Gastrocnemius medialis (tissue), 4 donors: ENCODE results near the gene STPG1. TPM values are rescaled to one million over a fixed set of nuclear protein-coding genes. Genes with fewer than 3 reads are reported as not detected.
"Not testable (repeated sequence)": the region's sequence is repeated elsewhere in the genome, so short reads cannot be mapped to it uniquely, and the experiment has no call there.

Source experiments
- ATAC-seq, 2 donors: fragments of 150-250 bp; one replicate each; pipeline ENCODE4 v1.9.1; 2016
- DNase-seq, 2 donors: peaks; one replicate each; pipeline ENCODE4 v3.0.0-alpha.2; 2019
- H3K27ac ChIP-seq, 4 donors: fragments of 200-600 bp; sonication (generic); 1 replicate in 1 of 4; 2 replicates in 3 of 4; pipeline ENCODE4 v1.5.1; 2016 to 2018; ENCODE audit warnings: mild to moderate bottlenecking in 2 of 4, moderate library complexity in 1 of 4
- H3K27me3 ChIP-seq, 3 donors: fragments of 200-600 bp; sonication (generic) in 2 of 3; 1 replicate in 1 of 3; 2 replicates in 2 of 3; pipeline versions ENCODE4 v1.5.1 to v1.6.0; 2016 to 2019; ENCODE audit warnings: mild to moderate bottlenecking in 1 of 3, moderate library complexity in 1 of 3
- H3K36me3 ChIP-seq, 2 donors: fragments of 200-600 bp; sonication (generic) in 1 of 2; one replicate each; pipeline ENCODE4 v1.5.1; 2017 to 2018
- H3K4me1 ChIP-seq, 2 donors: fragments of 200-600 bp; sonication (generic) in 1 of 2; one replicate each; pipeline ENCODE4 v1.5.1; 2016 to 2017; ENCODE audit warnings: mild to moderate bottlenecking in 2 of 2
- H3K4me3 ChIP-seq, 4 donors: fragments of 200-600 bp; sonication (generic) in 3 of 4; 1 replicate in 1 of 4; 2 replicates in 3 of 4; pipeline ENCODE4 v1.5.1; 2016 to 2019; ENCODE audit warnings: mild to moderate bottlenecking in 2 of 4
- H3K9me3 ChIP-seq, 3 donors: fragments of 200-600 bp; sonication (generic) in 2 of 3; 1 replicate in 1 of 3; 2 replicates in 2 of 3; pipeline ENCODE4 v1.5.1; 2016 to 2019
- POLR2A ChIP-seq, 2 donors: fragments of 450-650 bp; IDR thresholded peaks; one replicate each; pipeline ENCODE4 v1.6.1; 2017; ENCODE audit warnings: antibody characterized with exemption in 2 of 2, mild to moderate bottlenecking in 2 of 2, moderate library complexity in 2 of 2
- in situ Hi-C, 4 donors: fragments of 200-750 bp; cut with MboI; loops; one replicate each; pipeline versions ENCODE4 v1.15.0 to v1.8.0; 2017; ENCODE audit warnings: low sequenced_read_pairs in 4 of 4
- intact Hi-C: fragments of 100-400 bp; cut with DNase I; formaldehyde crosslinking; loops from one replicate; pipeline ENCODE4 v1.15.1; 2023; ENCODE audit warnings: low total_unique reads
- total RNA-seq, 4 donors: library from RNA; depleted of rRNA; stranded (reverse); fragments of >200 nt; gene quantifications; one replicate each; pipeline versions ENCODE4 v1.1.0 to v1.2.3, GENCODE V29; 2016
- TF ChIP-seq, protein P1 (sequence below), 5 experiments: fragments of 450-650 bp in 3 of 5; fragments of 200-600 bp in 2 of 5; sonication (generic) in 2 of 5; IDR thresholded peaks in 4 of 5; conservative IDR thresholded peaks in 1 of 5; 1 replicate in 4 of 5; 2 replicates in 1 of 5; pipeline ENCODE4 v1.5.1; 2016 to 2019; ENCODE audit warnings: antibody characterized with exemption in 5 of 5, mild to moderate bottlenecking in 3 of 5, moderate library complexity in 3 of 5

STPG1 gene, protein sequence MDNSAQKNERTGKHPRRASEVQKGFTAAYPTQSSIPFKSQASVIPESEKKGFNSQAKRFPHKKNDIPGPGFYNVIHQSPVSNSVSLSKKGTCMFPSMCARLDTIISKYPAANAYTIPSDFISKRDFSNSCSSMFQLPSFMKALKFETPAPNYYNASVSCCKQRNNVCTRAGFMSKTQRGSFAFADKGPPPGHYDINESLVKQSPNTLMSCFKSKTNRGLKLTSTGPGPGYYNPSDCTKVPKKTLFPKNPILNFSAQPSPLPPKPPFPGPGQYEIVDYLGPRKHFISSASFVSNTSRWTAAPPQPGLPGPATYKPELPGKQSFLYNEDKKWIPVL
- total RNA-seq = 1 to 10 TPM in 1 of 4 donors, under 1 TPM in 3; 0.39 to 2.1 (median 0.52) TPM

DNA sequence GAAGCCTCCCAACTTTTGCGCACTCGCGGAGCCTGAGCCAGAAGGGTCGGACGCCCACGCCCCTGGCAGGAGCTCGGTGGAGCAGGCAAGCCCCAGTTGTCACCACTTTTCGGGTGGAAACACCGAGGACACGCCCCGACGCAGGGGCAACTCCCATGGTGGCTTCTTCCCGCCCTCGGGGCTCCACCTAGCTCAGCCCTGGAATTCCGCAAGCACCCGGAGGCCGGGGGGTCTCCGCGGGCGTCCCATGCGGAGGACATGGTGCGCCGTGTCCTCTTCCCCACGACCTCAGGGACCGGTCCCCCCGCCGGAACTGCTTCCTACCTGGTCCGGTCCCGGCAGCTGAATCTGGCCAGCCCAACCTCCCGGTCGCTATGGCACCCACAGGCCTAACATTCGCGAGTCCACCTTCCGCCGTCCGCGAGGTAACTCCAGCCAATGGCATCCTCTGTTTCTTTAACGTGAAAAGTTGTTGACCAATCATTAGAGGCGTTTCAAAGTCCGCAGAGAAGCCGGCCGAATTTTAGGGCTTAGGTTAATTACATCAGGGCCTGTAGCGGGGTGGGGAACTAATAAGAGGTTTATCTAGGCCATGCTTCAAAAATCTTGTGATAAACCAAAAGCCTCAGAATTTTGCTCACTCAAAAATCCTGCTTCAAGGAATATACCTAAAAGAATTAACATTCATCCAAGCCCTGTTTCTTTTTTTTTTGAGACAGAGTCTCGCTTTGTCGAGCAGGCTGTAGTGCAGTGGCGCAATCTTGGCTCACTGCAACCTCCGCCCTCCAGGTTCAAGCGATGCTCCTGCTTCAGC is at the start of gene STPG1:
Gene STPG1, minus strand, starts transcription at position 433 of the 814 bp plus-strand sequence. CDS start 12,394 bp downstream, outside the sequence.
- in situ Hi-C loops = loop anchor here in 2 of 4 donors (25.0 kb wide), 1 partner anchor 224 kb away; the partner anchor contains the start of gene SRRM1 (in 2 of the 2)
- H3K27me3 ChIP-seq = no peaks in the 10 kb centered on the region
- no peaks in the 10 kb centered on the region for H3K36me3 ChIP-seq
- intact Hi-C loops = loop anchor here (10.0 kb wide), 1 partner anchor 231 kb away; the partner anchor contains the start of gene SRRM1
- no peaks in the 10 kb centered on the region for H3K9me3 ChIP-seq
- ATAC-seq (peak; percentile 64 to 69), DNase-seq (peak; percentile 60 to 71)
- H3K4me1 ChIP-seq = peaks cover 5 to 24% of the 10 kb centered on the region in 2 donors
- peak within 1 kb of the TSS; percentile 13 to 59 (median 35) for H3K27ac ChIP-seq
- peak within 1 kb of the TSS; percentile 70 to 79 (median 76) for H3K4me3 ChIP-seq
- TF ChIP-seq, protein P1, sequence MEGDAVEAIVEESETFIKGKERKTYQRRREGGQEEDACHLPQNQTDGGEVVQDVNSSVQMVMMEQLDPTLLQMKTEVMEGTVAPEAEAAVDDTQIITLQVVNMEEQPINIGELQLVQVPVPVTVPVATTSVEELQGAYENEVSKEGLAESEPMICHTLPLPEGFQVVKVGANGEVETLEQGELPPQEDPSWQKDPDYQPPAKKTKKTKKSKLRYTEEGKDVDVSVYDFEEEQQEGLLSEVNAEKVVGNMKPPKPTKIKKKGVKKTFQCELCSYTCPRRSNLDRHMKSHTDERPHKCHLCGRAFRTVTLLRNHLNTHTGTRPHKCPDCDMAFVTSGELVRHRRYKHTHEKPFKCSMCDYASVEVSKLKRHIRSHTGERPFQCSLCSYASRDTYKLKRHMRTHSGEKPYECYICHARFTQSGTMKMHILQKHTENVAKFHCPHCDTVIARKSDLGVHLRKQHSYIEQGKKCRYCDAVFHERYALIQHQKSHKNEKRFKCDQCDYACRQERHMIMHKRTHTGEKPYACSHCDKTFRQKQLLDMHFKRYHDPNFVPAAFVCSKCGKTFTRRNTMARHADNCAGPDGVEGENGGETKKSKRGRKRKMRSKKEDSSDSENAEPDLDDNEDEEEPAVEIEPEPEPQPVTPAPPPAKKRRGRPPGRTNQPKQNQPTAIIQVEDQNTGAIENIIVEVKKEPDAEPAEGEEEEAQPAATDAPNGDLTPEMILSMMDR (IDR thresholded peaks at IDR 0.05 in 4 of 5, conservative IDR thresholded peaks at IDR 0.05 in 1 of 5) = no peak
- TF ChIP-seq POLR2A (IDR thresholded peaks at IDR 0.05) = no peak

DNA sequence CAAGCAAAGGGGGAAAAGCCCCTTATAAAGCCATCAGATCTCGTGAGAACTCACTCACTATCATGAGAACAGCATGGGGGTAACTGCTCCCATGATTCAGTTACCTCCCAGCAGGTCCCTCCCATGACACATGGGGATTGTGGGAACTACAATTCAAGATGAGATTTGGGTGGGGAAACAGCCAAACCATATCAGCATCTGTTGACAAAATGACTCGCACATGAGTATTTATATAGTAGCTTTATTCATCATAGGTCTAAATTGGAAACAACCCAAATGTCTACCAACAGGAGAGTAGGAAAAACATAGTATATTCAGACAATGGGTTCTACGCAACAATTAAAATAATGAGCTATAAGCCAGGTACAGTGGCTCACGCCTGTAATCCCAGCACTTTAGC is 48.5 kb upstream of the STPG1 start:
- H3K27ac ChIP-seq, H3K27me3 ChIP-seq, ATAC-seq, H3K4me3 ChIP-seq, in situ Hi-C loops, DNase-seq, intact Hi-C loops, H3K9me3 ChIP-seq, H3K36me3 ChIP-seq, H3K4me1 ChIP-seq: not testable (repeated sequence)

DNA sequence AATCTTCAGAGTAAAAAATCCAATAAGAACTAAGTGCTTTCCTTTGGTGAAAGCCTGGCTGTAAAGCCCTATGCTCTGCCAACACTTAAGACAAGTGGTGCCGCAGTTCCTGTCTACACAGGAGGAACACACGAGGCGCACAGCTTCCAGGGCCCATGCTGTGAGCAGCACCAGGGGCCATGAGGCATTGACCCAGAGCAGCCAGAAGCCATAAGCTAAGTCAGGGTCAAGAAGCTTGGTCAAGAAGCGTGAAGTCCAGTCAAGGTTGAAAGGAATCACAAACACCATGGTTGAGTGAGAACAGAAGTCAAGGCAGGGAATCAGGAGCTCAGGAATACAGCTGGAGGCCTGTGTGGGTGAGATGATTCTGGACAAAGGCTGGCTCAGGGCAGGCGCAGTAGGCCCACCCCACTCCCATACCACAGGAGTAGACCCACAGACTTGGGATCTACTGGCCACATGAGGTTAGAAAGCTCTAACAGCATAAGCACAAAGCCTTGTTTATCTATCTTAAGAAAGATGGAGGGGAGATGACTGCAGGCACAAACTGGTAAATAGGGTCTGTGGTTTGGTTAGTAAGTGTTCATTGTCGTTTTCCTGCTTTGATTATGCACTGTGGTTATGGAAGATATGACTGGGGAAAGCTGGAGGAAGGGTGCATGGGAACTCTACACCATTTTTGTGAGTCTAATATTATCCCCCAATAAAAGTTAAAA is 46.1 kb upstream of the STPG1 start:
- Histone ChIP-seq H3K4me1 (no peaks in the 10 kb centered on the region), H3K4me3 (no peak overlapping the region), H3K9me3 (no peaks in the 10 kb centered on the region), H3K27me3 (no peaks in the 10 kb centered on the region), H3K36me3 (no peaks in the 10 kb centered on the region), H3K27ac (no peak overlapping the region)
- TF ChIP-seq, protein P1 (IDR thresholded peaks at IDR 0.05 in 4 of 5, conservative IDR thresholded peaks at IDR 0.05 in 1 of 5) = no peak
- TF ChIP-seq POLR2A (IDR thresholded peaks at IDR 0.05) = no peak
- intact Hi-C loops (no loop called here), in situ Hi-C loops (no loop called here)
- ATAC-seq (no peak), DNase-seq (no peak)

DNA sequence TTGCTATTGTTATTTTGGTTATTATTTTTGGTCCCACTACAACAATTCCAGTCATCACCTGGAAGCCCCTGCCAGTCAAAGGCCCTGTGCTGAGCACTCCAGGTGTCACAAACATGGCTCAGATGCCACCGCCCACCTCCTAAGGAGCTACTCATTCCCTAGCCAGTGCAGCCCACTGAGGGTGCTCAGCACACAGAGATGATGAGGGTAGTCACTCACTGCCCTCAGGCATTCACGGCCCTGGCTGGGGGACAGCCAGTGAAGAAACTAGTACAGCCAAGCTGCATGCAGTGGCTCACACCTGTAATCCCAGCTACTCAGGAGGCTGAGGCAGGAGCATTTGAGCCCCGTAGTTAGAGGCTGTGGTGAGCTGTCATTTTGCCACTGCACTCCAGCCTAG is 44.3 kb upstream of the STPG1 start:
- TF ChIP-seq, protein P1 (IDR thresholded peaks at IDR 0.05 in 4 of 5, conservative IDR thresholded peaks at IDR 0.05 in 1 of 5) = no peak
- no peak for TF ChIP-seq POLR2A (IDR thresholded peaks at IDR 0.05)
- no peak for ATAC-seq
- Histone ChIP-seq H3K36me3 (no peaks in the 10 kb centered on the region), H3K9me3 (no peaks in the 10 kb centered on the region), H3K27me3 (no peaks in the 10 kb centered on the region), H3K4me3 (no peak overlapping the region), H3K27ac (no peak overlapping the region), H3K4me1 (no peaks in the 10 kb centered on the region)
- in situ Hi-C loops (no loop called here), intact Hi-C loops (no loop called here)
- no peak for DNase-seq
